PFSK-1 (cell line): ENCODE results near the gene PSMC6.

Source experiments
- FOXP2 ChIP-seq: optimal IDR thresholded peaks from 2 replicates; pipeline ENCODE3; 2011; ENCODE audit warnings: borderline replicate concordance, control low read depth, inconsistent platforms; ENCODE audit not compliant: insufficient read depth; ENCODE audit errors: extremely low read length, extremely low read depth
- POLR2AphosphoS5 ChIP-seq: IDR thresholded peaks from 2 replicates; pipeline ENCODE4 v1.6.1; 2012; ENCODE audit warnings: low read depth, mild to moderate bottlenecking, control low read depth, low read length, moderate library complexity
- SIN3A ChIP-seq: IDR thresholded peaks from 2 replicates; pipeline ENCODE4 v1.6.1; 2012; ENCODE audit warnings: mild to moderate bottlenecking, low read length, moderate library complexity, borderline replicate concordance; ENCODE audit not compliant: insufficient read depth
- TAF1 ChIP-seq: IDR thresholded peaks from 2 replicates; pipeline ENCODE4 v1.6.1; 2012; ENCODE audit warnings: low read length, control low read depth, borderline replicate concordance; ENCODE audit not compliant: insufficient read depth
- TF ChIP-seq, protein P1 (sequence below), 2 experiments: IDR thresholded peaks; 2 replicates each; pipeline versions ENCODE4 v1.6.1 to v1.8.0; 2011 to 2012; ENCODE audit warnings: low read depth in 2 of 2, low read length in 2 of 2, control low read depth in 1 of 2, inconsistent platforms in 1 of 2, mild to moderate bottlenecking in 1 of 2, moderate library complexity in 1 of 2; ENCODE audit not compliant: insufficient read depth in 1 of 2

PSMC6 gene

DNA sequence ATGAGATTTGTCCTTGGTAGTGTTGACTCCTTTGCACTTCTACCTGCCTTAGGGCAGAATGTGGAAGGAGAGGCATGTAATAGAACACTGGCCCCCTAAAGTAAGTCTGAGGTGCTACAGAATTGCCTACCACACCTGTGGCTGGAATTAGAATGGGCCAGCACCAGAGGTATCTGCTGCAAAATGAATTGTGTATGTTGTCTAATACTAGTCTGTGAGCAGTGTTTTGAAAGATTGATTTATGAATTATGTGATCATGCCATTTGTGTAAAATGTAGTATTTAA lies 17.3 kb downstream of the PSMC6 start:
- TF ChIP-seq SIN3A, result no peak
- TF ChIP-seq TAF1, result no peak
- TF ChIP-seq, protein P1, sequence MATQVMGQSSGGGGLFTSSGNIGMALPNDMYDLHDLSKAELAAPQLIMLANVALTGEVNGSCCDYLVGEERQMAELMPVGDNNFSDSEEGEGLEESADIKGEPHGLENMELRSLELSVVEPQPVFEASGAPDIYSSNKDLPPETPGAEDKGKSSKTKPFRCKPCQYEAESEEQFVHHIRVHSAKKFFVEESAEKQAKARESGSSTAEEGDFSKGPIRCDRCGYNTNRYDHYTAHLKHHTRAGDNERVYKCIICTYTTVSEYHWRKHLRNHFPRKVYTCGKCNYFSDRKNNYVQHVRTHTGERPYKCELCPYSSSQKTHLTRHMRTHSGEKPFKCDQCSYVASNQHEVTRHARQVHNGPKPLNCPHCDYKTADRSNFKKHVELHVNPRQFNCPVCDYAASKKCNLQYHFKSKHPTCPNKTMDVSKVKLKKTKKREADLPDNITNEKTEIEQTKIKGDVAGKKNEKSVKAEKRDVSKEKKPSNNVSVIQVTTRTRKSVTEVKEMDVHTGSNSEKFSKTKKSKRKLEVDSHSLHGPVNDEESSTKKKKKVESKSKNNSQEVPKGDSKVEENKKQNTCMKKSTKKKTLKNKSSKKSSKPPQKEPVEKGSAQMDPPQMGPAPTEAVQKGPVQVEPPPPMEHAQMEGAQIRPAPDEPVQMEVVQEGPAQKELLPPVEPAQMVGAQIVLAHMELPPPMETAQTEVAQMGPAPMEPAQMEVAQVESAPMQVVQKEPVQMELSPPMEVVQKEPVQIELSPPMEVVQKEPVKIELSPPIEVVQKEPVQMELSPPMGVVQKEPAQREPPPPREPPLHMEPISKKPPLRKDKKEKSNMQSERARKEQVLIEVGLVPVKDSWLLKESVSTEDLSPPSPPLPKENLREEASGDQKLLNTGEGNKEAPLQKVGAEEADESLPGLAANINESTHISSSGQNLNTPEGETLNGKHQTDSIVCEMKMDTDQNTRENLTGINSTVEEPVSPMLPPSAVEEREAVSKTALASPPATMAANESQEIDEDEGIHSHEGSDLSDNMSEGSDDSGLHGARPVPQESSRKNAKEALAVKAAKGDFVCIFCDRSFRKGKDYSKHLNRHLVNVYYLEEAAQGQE (IDR thresholded peaks at IDR 0.05; ENCODE audit: insufficient read depth in 1 of 2, low read depth in 2 of 2, low read length in 2 of 2), result no peak
- TF ChIP-seq FOXP2, result no peak
- TF ChIP-seq POLR2AphosphoS5, result no peak

DNA sequence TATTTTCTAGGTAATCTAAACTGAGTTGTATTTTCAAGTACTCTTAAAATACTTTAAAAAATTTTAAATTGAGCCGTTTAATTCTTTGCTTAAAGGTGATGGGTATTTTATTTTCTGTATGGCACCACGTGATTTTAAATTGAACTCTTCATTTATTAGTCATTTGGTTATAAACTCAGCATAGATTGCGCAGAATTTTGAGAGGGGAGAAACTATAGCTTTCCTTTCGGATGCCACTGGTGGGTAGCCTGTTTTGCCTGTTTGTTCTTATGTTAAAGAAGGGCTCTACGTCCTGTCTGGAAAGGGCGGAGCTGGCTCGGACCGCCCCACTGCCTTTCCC lies 22.6 kb downstream of the PSMC6 start:
- TF ChIP-seq, protein P1 (IDR thresholded peaks at IDR 0.05; ENCODE audit: insufficient read depth in 1 of 2, low read depth in 2 of 2, low read length in 2 of 2), result no peak

DNA sequence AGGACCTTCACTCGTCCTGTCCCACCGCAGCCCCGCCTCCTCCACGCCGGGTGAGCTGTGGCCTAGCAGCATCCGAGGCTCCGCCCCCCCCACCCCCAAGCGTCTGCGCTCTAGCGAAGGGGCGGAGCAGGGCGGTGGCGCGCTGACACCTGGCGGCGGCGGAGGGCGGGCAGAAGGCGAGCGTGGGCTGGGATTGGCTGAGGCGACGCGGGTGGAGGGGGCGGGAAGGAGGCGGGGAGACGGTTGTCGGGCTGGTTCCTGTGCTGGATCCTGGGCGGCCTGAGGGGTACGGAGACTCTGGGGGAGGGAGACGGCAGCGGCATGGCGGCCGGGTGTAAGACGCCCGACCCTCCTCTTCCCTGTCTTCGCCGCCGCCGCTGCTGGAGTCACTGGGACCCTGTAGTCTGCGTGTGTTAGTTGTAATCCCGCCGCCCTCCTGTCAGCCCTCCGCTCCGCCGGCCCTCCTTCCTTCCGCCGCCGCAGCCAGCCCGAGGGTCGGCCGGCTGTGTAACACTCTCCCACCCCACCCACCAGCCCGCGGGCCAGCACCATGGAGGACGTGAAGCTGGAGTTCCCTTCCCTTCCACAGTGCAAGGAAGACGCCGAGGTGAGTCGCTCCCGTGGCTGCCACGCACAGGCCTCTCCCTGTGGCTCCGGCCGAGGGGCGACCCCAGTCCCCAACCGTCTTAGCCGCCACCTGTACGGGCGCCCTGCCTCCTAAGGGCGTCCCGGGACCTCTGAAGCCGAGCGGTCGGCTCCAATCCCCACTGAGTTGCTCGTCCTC lies 23.1 kb downstream of the PSMC6 start, which contains the start of gene STYX:
Gene STYX (plus strand): TSS at position 242 of the 784 bp plus-strand sequence. CDS start 309 bp downstream, at position 551.
- TF ChIP-seq SIN3A (no peak), FOXP2 (peak; percentile 84), POLR2AphosphoS5 (peak; percentile 82), TAF1 (no peak)
- TF ChIP-seq, protein P1 (IDR thresholded peaks at IDR 0.05; ENCODE audit: insufficient read depth in 1 of 2, low read depth in 2 of 2, low read length in 2 of 2), result no peak

DNA sequence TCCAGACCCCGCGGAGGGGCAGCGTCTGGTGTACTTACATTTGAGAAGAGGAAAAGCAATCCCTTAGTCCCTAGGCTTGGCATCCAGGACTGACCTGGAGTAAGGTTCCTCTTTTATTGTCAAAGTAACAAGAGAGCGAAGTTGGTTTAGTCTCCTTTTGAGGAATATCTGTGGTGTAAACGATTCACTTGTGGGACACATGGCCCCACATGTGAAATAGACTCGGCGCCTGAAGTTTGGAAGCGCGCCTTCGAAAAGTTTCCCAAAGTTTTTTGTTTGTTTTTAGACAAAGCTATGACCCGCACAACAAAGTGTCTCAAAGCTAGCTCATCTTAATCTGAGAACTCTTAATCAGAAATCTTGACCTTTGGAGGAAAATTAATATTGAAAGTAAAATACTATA lies 23.7 kb downstream of the PSMC6 start:
- TF ChIP-seq SIN3A (no peak), FOXP2 (no peak), POLR2AphosphoS5 (no peak), TAF1 (no peak)
- TF ChIP-seq, protein P1 (IDR thresholded peaks at IDR 0.05; ENCODE audit: insufficient read depth in 1 of 2, low read depth in 2 of 2, low read length in 2 of 2), result no peak

DNA sequence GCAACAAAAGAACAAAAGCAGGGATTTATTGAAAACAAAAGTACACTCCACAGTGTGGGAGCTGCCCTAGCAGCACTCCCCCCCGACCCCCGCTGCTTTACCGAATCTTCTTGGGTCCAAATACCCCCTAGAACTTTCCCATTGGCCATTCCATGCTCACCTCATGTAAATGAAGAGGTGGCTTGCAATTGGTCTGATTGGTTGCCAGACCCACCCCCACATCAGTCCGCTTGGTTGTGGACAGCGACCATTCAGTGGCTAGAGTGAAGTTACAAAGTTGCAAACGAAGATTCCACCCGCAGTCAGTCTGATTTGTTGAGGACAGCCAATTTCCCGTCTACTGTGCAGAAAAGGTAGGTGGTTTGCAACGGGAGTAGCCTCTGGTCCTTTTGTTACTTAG lies 26.8 kb downstream of the PSMC6 start:
- TF ChIP-seq, protein P1 (IDR thresholded peaks at IDR 0.05; ENCODE audit: insufficient read depth in 1 of 2, low read depth in 2 of 2, low read length in 2 of 2), result no peak
